Pericardium fibroblast (primary cell): Measurements from ENCODE around the gene KBTBD13. TPM values are rescaled to one million over a fixed set of nuclear protein-coding genes. Genes with fewer than 3 reads are reported as not detected.

Experiments used
- total RNA-seq: library from RNA; depleted of rRNA; stranded (reverse); fragments of >200 nt; gene quantifications from 2 replicates; pipeline ENCODE4 v1.2.3, GENCODE V29; 2015

The KBTBD13 gene
- total RNA-seq = not detected in 2 replicates

GRCh38 chr15:65076486-65077290 is at the start of gene KBTBD13:
Gene KBTBD13 (plus strand): TSS chr15:65076746. CDS start chr15:65076816, 70 bp downstream.

DNA sequence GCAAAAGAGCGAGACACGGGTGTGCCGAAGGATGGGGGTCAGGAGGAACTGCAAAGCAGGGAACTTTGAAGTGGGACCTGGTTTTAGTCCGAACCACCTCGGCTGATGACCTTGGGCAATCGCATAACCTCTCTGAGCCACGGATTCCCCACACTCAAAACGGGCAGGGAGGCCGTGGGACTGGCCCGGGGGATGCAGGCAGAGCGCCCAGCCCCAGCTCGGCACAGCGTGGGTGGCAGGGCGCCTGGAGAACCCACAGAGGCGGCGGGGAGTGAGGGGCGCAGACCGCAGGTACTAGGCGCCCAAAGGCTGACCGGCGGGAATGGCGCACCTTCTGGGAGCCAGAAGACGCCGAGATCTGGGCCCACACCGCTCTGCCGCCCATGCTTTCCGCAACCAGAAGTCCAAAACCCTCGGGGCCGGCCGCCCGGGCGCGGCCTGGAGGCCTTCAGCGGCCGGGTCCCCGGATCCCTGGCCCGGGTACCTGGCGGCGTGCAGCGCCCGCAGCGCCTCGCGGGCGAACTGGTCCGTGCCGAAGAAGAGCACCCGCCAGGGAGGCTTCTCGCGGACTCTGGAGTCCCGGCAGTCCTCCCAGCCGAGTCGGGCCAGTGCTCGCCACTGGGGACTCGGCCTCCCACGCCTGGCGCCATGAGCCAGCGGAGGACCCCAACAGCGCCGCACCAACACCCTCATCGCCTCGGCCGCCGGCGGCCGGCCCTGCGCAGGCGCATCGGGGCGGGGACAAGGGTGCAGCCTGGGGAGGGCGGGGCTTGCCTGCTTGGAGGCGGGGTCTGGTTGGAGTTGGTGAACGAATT is 47.4 kb upstream of the KBTBD13 start, which contains the start of gene MTFMT:
MTFMT (minus strand) TSS at position 719 of the 815 bp plus-strand sequence; CDS start at position 693, 26 bp downstream.

GRCh38 chr15:65044724-65045481 is 31.6 kb upstream of the KBTBD13 start, which contains the start of gene SLC51B:
Gene SLC51B (plus strand): TSS chr15:65045387. CDS start chr15:65050005, 4,618 bp downstream.

DNA sequence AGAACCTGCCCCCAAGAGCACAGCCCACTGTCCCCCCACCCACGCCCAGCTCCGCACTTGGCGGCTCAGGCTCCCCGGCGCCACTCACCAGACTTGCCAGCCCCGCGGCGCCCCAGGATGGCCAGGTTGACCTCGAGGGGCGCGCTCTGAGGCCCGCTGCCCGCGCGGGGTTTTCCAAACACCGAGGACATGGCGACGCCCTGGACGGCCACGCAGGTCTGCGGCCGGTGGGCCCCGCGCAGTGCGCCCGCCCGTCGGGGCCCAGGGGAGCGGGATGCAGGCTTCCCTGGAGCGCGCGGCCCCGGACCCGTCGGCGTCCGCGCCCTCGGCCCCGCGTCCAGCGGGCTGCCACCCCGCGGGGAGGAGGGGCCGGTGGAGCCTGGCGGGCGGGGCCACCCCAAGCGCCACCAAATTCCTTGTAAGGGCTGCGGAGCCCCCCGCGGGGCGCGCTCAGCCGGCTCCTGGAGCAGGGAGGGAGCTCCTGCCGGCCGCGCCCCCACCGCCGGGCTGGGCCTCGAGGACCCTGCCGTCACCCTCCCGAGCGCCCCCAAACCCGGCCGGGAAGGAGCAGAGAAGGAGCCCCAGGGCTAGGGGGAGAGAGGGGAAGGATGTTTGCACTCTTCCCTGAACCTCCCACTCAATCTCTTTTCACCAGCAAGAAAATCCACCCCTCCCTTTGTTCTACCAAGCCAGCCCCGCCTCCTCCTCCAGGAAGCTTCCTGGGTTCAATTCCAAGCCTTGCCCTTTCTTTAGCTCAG is 8.7 kb upstream of the KBTBD13 start, which contains the start of gene RASL12:
RASL12 (minus strand) TSS at position 347 of the 758 bp plus-strand sequence; CDS start at position 191, 156 bp downstream.

GRCh38 chr15:65115086-65115485 is 38.5 kb downstream of the KBTBD13 start, which contains the start of gene UBAP1L:
Gene UBAP1L (minus strand): TSS chr15:65115200. CDS start chr15:65106215, 8,985 bp downstream.

Other genes with a start within 250 kb of the KBTBD13 start
- 46.1 and 56.9 TPM in 2 replicates for gene PLEKHO2, start 234.8 kb upstream of the KBTBD13 start, total RNA-seq
- gene ANKDD1A, start 164.8 kb upstream of the KBTBD13 start, total RNA-seq = 2.0 and 11.7 TPM in 2 replicates
- gene SPG21, start 86.8 kb upstream of the KBTBD13 start, total RNA-seq = 86.4 and 95.7 TPM in 2 replicates
- gene MTFMT, start 47.1 kb upstream of the KBTBD13 start, total RNA-seq = 17.2 and 26.0 TPM in 2 replicates
- gene SLC51B, start 31.4 kb upstream of the KBTBD13 start, total RNA-seq = not detected in 2 replicates
- 2.2 and 4.7 TPM in 2 replicates for gene RASL12, start 8.8 kb upstream of the KBTBD13 start, total RNA-seq
- gene UBAP1L, start 38.5 kb downstream of the KBTBD13 start, total RNA-seq = 0.34 and 0.35 TPM in 2 replicates
- 20.2 and 20.8 TPM in 2 replicates for gene PDCD7, start 57.1 kb downstream of the KBTBD13 start, total RNA-seq
- gene CLPX, start 108.6 kb downstream of the KBTBD13 start, total RNA-seq = 20.2 and 31.9 TPM in 2 replicates
- 0.93 and 2.8 TPM in 2 replicates for gene CILP, start 134.7 kb downstream of the KBTBD13 start, total RNA-seq
- gene PARP16, start 210.1 kb downstream of the KBTBD13 start, total RNA-seq = 5.2 and 7.8 TPM in 2 replicates
- gene RNU5A-1, start 219.3 kb downstream of the KBTBD13 start, total RNA-seq = not detected in 2 replicates
- not detected in 2 replicates for gene RNU5B-1, start 227.9 kb downstream of the KBTBD13 start, total RNA-seq